ENCODE results near the gene IGSF9B. TPM values are rescaled to one million over a fixed set of nuclear protein-coding genes. Genes with fewer than 3 reads are reported as not detected.

IGSF9B gene
- polyA plus RNA-seq, 1 donor (not counting 4 experiments of a cell fraction or from before 2014, with no cell fraction given): 0.66 TPM

- DNase-seq (ENCODE audit: low read depth, low spot score) (no peak), FAIRE-seq (no peak)
- no peaks in the 10 kb centered on the region for H3K27me3 ChIP-seq (ENCODE audit: control insufficient read depth, extremely low read depth, insufficient read depth, low read length)
- H3K9me1 ChIP-seq (ENCODE audit: control insufficient read depth, extremely low read depth, insufficient read depth, low read length): no peaks in the 10 kb centered on the region
- dilution Hi-C loops (cut with MboI; ENCODE audit: extremely low pct_ligation_motif_present, low sequenced_read_pairs): no loop called here
- no peak overlapping the region for H3K4me2 ChIP-seq (ENCODE audit: control insufficient read depth, extremely low read depth, insufficient read depth, low read depth, low read length)
- H3K36me3 ChIP-seq (ENCODE audit: control insufficient read depth in 2 of 2, extremely low read depth in 1 of 2, insufficient read depth in 2 of 2, low read length in 2 of 2): no peaks in the 10 kb centered on the region
- no peaks in the 10 kb centered on the region for H3K9me3 ChIP-seq (ENCODE audit: control insufficient read depth, low read depth, low read length)
- no peak overlapping the region for H3K27ac ChIP-seq (ENCODE audit: control insufficient read depth, insufficient read depth, low read length)
- no peaks in the 10 kb centered on the region for H4K20me1 ChIP-seq (ENCODE audit: control insufficient read depth, extremely low read depth, insufficient read depth, low read length)
- peaks cover 17% of the 10 kb centered on the region for H3K4me1 ChIP-seq (ENCODE audit: control insufficient read depth, extremely low read depth, insufficient read depth, low read length)
- H3K9ac ChIP-seq (ENCODE audit: control insufficient read depth, extremely low read depth, insufficient read depth, low read length): no peak overlapping the region
- no peaks in the 10 kb centered on the region for H3K79me2 ChIP-seq (ENCODE audit: control insufficient read depth, insufficient read depth, low read length)
- no peak overlapping the region for H3K4me3 ChIP-seq (ENCODE audit: control insufficient read depth in 2 of 3, extremely low read depth in 1 of 3, insufficient read depth in 2 of 3, low read depth in 1 of 3, low read length in 3 of 3)
- TF ChIP-seq, protein P1, sequence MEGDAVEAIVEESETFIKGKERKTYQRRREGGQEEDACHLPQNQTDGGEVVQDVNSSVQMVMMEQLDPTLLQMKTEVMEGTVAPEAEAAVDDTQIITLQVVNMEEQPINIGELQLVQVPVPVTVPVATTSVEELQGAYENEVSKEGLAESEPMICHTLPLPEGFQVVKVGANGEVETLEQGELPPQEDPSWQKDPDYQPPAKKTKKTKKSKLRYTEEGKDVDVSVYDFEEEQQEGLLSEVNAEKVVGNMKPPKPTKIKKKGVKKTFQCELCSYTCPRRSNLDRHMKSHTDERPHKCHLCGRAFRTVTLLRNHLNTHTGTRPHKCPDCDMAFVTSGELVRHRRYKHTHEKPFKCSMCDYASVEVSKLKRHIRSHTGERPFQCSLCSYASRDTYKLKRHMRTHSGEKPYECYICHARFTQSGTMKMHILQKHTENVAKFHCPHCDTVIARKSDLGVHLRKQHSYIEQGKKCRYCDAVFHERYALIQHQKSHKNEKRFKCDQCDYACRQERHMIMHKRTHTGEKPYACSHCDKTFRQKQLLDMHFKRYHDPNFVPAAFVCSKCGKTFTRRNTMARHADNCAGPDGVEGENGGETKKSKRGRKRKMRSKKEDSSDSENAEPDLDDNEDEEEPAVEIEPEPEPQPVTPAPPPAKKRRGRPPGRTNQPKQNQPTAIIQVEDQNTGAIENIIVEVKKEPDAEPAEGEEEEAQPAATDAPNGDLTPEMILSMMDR (optimal IDR thresholded peaks at IDR 0.05 in 1 of 3, IDR thresholded peaks at IDR 0.05 in 1 of 3, conservative IDR thresholded peaks at IDR 0.05 in 1 of 3; ENCODE audit: extremely low read depth in 1 of 3, insufficient read depth in 2 of 3, low read length in 3 of 3): no peak
- TF ChIP-seq EZH2 (IDR thresholded peaks at IDR 0.05; ENCODE audit: low read length): no peak
- H2AFZ ChIP-seq (ENCODE audit: control insufficient read depth, low read length): no peak overlapping the region
These were observed 30.1 kb downstream of the IGSF9B start for GRCh38 chr11:133926466-133927246.

DNA sequence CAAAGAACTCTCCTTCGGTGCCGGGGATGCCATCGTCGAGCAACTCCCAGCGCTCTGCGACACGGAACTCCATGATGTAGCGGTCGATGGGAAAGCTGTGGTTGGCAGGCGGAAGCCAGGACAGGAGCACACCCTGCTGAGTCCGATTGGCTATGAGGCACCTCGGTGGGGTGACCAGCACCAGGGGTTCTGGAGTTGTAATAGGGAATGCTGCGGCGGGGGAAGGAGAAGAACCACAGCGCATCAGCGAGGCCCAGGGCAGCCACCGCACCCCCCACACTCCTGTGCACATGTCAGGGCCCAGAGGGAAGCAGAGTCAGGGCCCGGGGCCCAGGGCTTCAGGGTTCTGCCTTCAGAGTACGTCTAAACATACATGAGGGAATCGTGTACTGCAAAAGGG lies 31.0 kb downstream of the IGSF9B start:
- H4K20me1 ChIP-seq (ENCODE audit: control insufficient read depth, extremely low read depth, insufficient read depth, low read length): no peaks in the 10 kb centered on the region
- dilution Hi-C loops (cut with MboI; ENCODE audit: extremely low pct_ligation_motif_present, low sequenced_read_pairs): no loop called here
- H3K27ac ChIP-seq (ENCODE audit: control insufficient read depth, insufficient read depth, low read length): no peak overlapping the region
- H3K4me2 ChIP-seq (ENCODE audit: control insufficient read depth, extremely low read depth, insufficient read depth, low read depth, low read length): no peak overlapping the region
- no peaks in the 10 kb centered on the region for H3K27me3 ChIP-seq (ENCODE audit: control insufficient read depth, extremely low read depth, insufficient read depth, low read length)
- TF ChIP-seq EZH2 (IDR thresholded peaks at IDR 0.05; ENCODE audit: low read length): no peak
- TF ChIP-seq, protein P1 (optimal IDR thresholded peaks at IDR 0.05 in 1 of 3, IDR thresholded peaks at IDR 0.05 in 1 of 3, conservative IDR thresholded peaks at IDR 0.05 in 1 of 3; ENCODE audit: extremely low read depth in 1 of 3, insufficient read depth in 2 of 3, low read length in 3 of 3): no peak
- DNase-seq (ENCODE audit: low read depth, low spot score) (no peak), FAIRE-seq (no peak)
- H3K9me3 ChIP-seq (ENCODE audit: control insufficient read depth, low read depth, low read length): no peaks in the 10 kb centered on the region
- H3K4me1 ChIP-seq (ENCODE audit: control insufficient read depth, extremely low read depth, insufficient read depth, low read length): peaks cover 17% of the 10 kb centered on the region
- no peak overlapping the region for H3K4me3 ChIP-seq (ENCODE audit: control insufficient read depth in 2 of 3, extremely low read depth in 1 of 3, insufficient read depth in 2 of 3, low read depth in 1 of 3, low read length in 3 of 3)
- no peaks in the 10 kb centered on the region for H3K79me2 ChIP-seq (ENCODE audit: control insufficient read depth, insufficient read depth, low read length)
- H3K9ac ChIP-seq (ENCODE audit: control insufficient read depth, extremely low read depth, insufficient read depth, low read length): no peak overlapping the region
- H3K9me1 ChIP-seq (ENCODE audit: control insufficient read depth, extremely low read depth, insufficient read depth, low read length): no peaks in the 10 kb centered on the region
- H2AFZ ChIP-seq (ENCODE audit: control insufficient read depth, low read length): no peak overlapping the region
- no peaks in the 10 kb centered on the region for H3K36me3 ChIP-seq (ENCODE audit: control insufficient read depth in 2 of 2, extremely low read depth in 1 of 2, insufficient read depth in 2 of 2, low read length in 2 of 2)

Measured in keratinocyte (primary cell).